ENCODE data around the gene KAT7.

- TF ChIP-seq, protein P1, sequence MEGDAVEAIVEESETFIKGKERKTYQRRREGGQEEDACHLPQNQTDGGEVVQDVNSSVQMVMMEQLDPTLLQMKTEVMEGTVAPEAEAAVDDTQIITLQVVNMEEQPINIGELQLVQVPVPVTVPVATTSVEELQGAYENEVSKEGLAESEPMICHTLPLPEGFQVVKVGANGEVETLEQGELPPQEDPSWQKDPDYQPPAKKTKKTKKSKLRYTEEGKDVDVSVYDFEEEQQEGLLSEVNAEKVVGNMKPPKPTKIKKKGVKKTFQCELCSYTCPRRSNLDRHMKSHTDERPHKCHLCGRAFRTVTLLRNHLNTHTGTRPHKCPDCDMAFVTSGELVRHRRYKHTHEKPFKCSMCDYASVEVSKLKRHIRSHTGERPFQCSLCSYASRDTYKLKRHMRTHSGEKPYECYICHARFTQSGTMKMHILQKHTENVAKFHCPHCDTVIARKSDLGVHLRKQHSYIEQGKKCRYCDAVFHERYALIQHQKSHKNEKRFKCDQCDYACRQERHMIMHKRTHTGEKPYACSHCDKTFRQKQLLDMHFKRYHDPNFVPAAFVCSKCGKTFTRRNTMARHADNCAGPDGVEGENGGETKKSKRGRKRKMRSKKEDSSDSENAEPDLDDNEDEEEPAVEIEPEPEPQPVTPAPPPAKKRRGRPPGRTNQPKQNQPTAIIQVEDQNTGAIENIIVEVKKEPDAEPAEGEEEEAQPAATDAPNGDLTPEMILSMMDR (IDR thresholded peaks at IDR 0.05), result no peak
- no peak for TF ChIP-seq POLR2A (IDR thresholded peaks at IDR 0.05)
Observed at GRCh38 chr17:49853470-49854015, 65.1 kb downstream of the KAT7 start.

Data from lower leg skin (tissue), 3 donors.